Measurements from ENCODE around the gene ULK2.

Gene ULK2

GRCh38 chr17:19781488-19782458 is 86.0 kb downstream of the ULK2 start:
- no peak overlapping the region for H3K4me3 ChIP-seq (ENCODE audit: low read depth, low read length)
- DNase-seq (ENCODE audit: low read depth), result no peak
- no peak for TF ChIP-seq CTCF (IDR thresholded peaks at IDR 0.05; ENCODE audit: low read depth, low read length, missing control alignments)

- DNase-seq (ENCODE audit: low read depth), result no peak
- H3K4me3 ChIP-seq (ENCODE audit: low read depth, low read length), result no peak overlapping the region
- no peak for TF ChIP-seq CTCF (IDR thresholded peaks at IDR 0.05; ENCODE audit: low read depth, low read length, missing control alignments)
Measured at GRCh38 chr17:19780846-19781245, 86.9 kb downstream of the ULK2 start.

- TF ChIP-seq CTCF (IDR thresholded peaks at IDR 0.05; ENCODE audit: low read depth, low read length, missing control alignments), result no peak
- no peak overlapping the region for H3K4me3 ChIP-seq (ENCODE audit: low read depth, low read length)
- no peak for DNase-seq (ENCODE audit: low read depth)
Measured at GRCh38 chr17:19773534-19773933, 94.2 kb downstream of the ULK2 start.

- no peak for DNase-seq (ENCODE audit: low read depth)
- H3K4me3 ChIP-seq (ENCODE audit: low read depth, low read length), result no peak overlapping the region
- no peak for TF ChIP-seq CTCF (IDR thresholded peaks at IDR 0.05; ENCODE audit: low read depth, low read length, missing control alignments)
Measured at GRCh38 chr17:19771971-19772630, 95.6 kb downstream of the ULK2 start.

GRCh38 chr17:19770985-19771735 is 96.6 kb downstream of the ULK2 start:
- no peak for DNase-seq (ENCODE audit: low read depth)
- TF ChIP-seq CTCF (IDR thresholded peaks at IDR 0.05; ENCODE audit: low read depth, low read length, missing control alignments), result no peak
- H3K4me3 ChIP-seq (ENCODE audit: low read depth, low read length), result no peak overlapping the region

- no peak overlapping the region for H3K4me3 ChIP-seq (ENCODE audit: low read depth, low read length)
- no peak for TF ChIP-seq CTCF (IDR thresholded peaks at IDR 0.05; ENCODE audit: low read depth, low read length, missing control alignments)
- no peak for DNase-seq (ENCODE audit: low read depth)
Measured at GRCh38 chr17:19769946-19770652, 97.6 kb downstream of the ULK2 start.

All from GM12864 (cell line).